ENCODE results near the gene VPS9D1.

VPS9D1 gene, protein sequence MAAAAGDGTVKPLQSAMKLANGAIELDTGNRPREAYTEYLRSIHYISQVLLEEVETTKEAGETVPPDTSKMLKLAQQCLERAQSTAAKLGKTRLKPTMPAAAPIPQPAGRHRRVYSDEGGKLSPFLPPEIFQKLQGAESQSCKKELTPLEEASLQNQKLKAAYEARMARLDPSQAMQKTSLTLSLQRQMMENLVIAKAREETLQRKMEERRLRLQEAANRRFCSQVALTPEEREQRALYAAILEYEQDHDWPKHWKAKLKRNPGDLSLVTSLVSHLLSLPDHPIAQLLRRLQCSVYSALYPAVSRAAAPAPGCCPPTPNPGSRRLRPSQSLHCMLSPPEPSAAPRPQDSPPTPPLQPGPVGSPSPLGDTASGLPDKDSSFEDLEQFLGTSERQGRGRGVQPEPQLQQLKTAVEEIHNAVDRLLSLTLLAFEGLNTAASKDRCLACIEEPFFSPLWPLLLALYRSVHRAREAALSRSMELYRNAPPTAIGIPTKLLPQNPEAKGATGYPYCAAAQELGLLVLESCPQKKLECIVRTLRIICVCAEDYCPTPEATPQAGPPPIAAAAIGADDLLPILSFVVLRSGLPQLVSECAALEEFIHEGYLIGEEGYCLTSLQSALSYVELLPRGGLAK

DNA sequence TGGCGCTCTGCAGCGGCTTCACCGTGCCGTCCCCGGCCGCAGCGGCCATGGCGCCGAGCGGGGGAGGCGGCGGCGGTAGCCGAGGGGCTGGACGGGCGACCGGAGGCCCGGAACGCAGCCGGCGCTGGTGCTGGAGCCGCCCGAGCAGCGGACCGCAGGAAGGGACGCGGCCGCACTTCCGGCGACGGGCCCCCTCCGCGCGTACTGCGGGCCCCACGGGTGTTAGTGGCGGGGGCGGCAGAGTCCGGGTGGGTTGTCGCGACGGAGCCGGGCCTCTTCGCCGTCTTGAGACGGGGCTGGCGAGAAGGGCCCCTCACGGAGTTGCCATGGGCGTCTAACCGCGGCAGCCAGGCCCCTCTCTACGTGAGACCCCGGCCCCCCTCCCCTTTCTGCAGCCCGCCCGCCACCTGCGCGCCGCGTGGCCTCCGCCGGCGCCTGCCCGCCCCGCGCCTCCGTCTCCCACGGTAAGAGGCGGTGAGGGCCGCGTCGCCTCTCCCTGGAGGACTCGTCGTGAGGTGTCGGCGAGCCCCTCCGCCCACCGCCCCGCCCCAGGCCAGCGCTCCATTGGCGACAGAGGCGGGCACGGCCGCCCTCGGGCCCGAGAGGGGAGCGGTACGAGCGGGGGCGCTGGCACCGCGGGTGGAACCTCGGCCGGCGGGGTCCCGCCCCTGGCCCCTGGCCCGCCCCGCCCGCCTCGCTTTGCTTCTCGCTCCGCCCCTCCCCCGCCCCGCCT, at the start of gene VPS9D1, which contains the start of gene ZNF276:
TSS of gene VPS9D1 (minus strand) at position 86 of the 733 bp plus-strand sequence. CDS start at position 49, 37 bp downstream.
TSS of gene ZNF276 (plus strand) at position 725 of the 733 bp plus-strand sequence. CDS start 104 bp downstream, outside the sequence.
- no peaks in the 10 kb centered on the region for H4K20me1 ChIP-seq (ENCODE audit: insufficient read depth)
- H3K9ac ChIP-seq: peak within 1 kb of the TSS; percentile 71
- peak within 1 kb of the TSS; percentile 75 for H3K27ac ChIP-seq
- no peaks in the 10 kb centered on the region for H3K27me3 ChIP-seq (ENCODE audit: insufficient read depth, low read depth)
- H3K4me3 ChIP-seq (IDR thresholded peaks at IDR 0.05; ENCODE audit: insufficient read depth, low read depth, low read length): no peak within 1 kb of the TSS
- peak within 1 kb of the TSS; percentile 90 for H3K4me2 ChIP-seq
- H3K79me2 ChIP-seq (ENCODE audit: insufficient read depth, low read depth): peaks cover 27% of the 10 kb centered on the region
- no peaks in the 10 kb centered on the region for H3K36me3 ChIP-seq (ENCODE audit: insufficient read depth)
- H3K4me1 ChIP-seq (ENCODE audit: low read depth, poor library complexity, severe bottlenecking): peaks cover 31% of the 10 kb centered on the region
- TF ChIP-seq, protein P1, sequence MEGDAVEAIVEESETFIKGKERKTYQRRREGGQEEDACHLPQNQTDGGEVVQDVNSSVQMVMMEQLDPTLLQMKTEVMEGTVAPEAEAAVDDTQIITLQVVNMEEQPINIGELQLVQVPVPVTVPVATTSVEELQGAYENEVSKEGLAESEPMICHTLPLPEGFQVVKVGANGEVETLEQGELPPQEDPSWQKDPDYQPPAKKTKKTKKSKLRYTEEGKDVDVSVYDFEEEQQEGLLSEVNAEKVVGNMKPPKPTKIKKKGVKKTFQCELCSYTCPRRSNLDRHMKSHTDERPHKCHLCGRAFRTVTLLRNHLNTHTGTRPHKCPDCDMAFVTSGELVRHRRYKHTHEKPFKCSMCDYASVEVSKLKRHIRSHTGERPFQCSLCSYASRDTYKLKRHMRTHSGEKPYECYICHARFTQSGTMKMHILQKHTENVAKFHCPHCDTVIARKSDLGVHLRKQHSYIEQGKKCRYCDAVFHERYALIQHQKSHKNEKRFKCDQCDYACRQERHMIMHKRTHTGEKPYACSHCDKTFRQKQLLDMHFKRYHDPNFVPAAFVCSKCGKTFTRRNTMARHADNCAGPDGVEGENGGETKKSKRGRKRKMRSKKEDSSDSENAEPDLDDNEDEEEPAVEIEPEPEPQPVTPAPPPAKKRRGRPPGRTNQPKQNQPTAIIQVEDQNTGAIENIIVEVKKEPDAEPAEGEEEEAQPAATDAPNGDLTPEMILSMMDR (conservative IDR thresholded peaks at IDR 0.05; ENCODE audit: low read depth, low read length): no peak
- H2AFZ ChIP-seq (ENCODE audit: low read depth): peak within 1 kb of the TSS; percentile 22

DNA sequence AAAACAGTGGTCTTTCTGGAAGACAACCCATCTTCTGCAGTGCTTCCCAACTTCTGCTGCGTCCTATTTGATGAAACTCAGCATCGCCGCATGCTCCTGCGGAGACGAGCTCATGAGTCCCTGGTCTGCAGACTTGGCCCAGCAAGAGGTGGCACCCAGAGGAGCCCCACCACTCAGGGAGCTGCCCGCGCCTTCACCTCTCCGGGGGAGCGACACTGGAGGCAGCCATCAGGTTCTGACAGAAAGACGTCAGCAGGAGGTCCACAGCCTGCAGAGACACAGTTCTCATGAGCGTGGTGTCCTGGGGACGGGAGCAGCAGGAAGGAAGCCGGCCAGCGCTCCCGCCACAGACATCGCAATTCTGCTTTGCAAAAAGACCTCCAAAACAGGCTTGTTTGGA, 49.7 kb upstream of the VPS9D1 start:
- Histone ChIP-seq H3K27me3 (ENCODE audit: insufficient read depth, low read depth) (no peaks in the 10 kb centered on the region), H3K79me2 (ENCODE audit: insufficient read depth, low read depth) (no peaks in the 10 kb centered on the region), H2AFZ (ENCODE audit: low read depth) (no peak overlapping the region), H3K4me1 (ENCODE audit: low read depth, poor library complexity, severe bottlenecking) (peaks cover 39% of the 10 kb centered on the region), H4K20me1 (ENCODE audit: insufficient read depth) (no peaks in the 10 kb centered on the region), H3K4me3 (IDR thresholded peaks at IDR 0.05; ENCODE audit: insufficient read depth, low read depth, low read length) (no peak overlapping the region), H3K27ac (no peak overlapping the region), H3K4me2 (no peak overlapping the region), H3K9ac (no peak overlapping the region), H3K36me3 (ENCODE audit: insufficient read depth) (peaks cover 11% of the 10 kb centered on the region)
- TF ChIP-seq, protein P1 (conservative IDR thresholded peaks at IDR 0.05; ENCODE audit: low read depth, low read length): no peak

DNA sequence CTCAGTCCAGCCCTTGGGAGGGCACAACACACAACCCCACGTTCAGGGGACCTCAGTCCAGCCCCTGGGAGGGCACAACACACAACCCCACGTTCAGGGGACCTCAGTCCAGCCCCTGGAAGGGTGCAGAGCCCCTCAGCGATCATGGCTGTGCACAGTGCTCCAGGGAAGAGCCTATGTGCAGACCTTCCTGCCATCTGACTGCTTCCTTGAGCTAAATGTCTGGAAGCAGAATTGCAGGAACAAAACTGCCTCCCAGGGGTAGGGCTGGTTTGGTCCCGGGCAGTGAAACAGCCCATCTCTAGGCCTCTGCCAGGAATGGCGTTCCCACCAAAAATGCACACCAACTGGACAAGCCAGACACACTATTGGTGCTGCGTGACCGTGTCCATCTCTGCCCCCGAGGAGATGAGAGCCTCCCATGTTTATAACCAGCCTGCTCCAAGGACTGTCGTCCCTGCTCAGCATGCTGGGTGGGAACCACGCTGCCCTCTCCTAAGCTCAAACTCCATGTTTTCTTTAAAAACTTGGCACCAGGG, 44.7 kb upstream of the VPS9D1 start:
- TF ChIP-seq, protein P1 (conservative IDR thresholded peaks at IDR 0.05; ENCODE audit: low read depth, low read length): no peak
- H3K4me1 ChIP-seq (ENCODE audit: low read depth, poor library complexity, severe bottlenecking): peaks cover 80% of the 10 kb centered on the region
- peak overlapping the region; percentile 93 for H3K4me2 ChIP-seq
- H4K20me1 ChIP-seq (ENCODE audit: insufficient read depth): no peaks in the 10 kb centered on the region
- H3K36me3 ChIP-seq (ENCODE audit: insufficient read depth): peaks cover 8% of the 10 kb centered on the region; the same call in 1 of the 2 replicates
- H2AFZ ChIP-seq (ENCODE audit: low read depth): 0 out of 2 replicates have a peak overlapping the region, but pooled peaks have one; percentile 16
- H3K79me2 ChIP-seq (ENCODE audit: insufficient read depth, low read depth): peaks cover 9% of the 10 kb centered on the region; the same call in 1 of the 2 replicates
- H3K9ac ChIP-seq: peak overlapping the region; percentile 46; the same call in 1 of the 2 replicates
- peak overlapping the region; percentile 90 for H3K27ac ChIP-seq
- no peaks in the 10 kb centered on the region for H3K27me3 ChIP-seq (ENCODE audit: insufficient read depth, low read depth)
- H3K4me3 ChIP-seq (IDR thresholded peaks at IDR 0.05; ENCODE audit: insufficient read depth, low read depth, low read length): no peak overlapping the region

DNA sequence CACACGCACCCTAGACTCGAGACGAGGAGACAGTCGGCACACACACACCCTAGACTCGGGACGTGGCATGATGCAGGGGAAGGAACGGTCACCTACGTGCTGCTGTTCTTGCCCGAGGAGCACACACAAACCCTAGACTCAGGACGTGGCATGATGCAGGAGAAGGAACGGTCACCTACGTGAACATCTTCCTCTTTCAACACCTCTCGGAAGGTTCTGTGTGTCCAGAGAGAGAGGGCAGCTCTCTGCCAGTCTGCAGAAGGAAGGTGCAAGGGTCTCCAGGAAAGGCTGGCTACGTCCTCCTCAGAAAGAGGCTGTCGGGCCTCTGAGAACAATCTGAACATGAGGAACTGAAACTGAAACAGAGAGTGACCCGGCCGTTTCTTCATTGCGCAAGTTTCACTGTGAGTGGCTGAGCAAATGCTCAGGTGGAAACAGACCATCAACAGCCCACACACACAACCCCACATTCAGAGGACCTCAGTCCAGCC, 44.1 kb upstream of the VPS9D1 start:
- TF ChIP-seq, protein P1 (conservative IDR thresholded peaks at IDR 0.05; ENCODE audit: low read depth, low read length): no peak
- Histone ChIP-seq H3K27ac (peak overlapping the region; percentile 90), H3K27me3 (ENCODE audit: insufficient read depth, low read depth) (no peaks in the 10 kb centered on the region), H3K36me3 (ENCODE audit: insufficient read depth) (peaks cover 6% of the 10 kb centered on the region; the same call in 1 of the 2 replicates), H3K79me2 (ENCODE audit: insufficient read depth, low read depth) (peaks cover 12% of the 10 kb centered on the region; the same call in 1 of the 2 replicates), H3K4me2 (peak overlapping the region; percentile 93), H4K20me1 (ENCODE audit: insufficient read depth) (no peaks in the 10 kb centered on the region), H2AFZ (ENCODE audit: low read depth) (0 out of 2 replicates have a peak overlapping the region, but pooled peaks have one; percentile 8), H3K4me1 (ENCODE audit: low read depth, poor library complexity, severe bottlenecking) (peaks cover 80% of the 10 kb centered on the region), H3K9ac (peak overlapping the region; percentile 46; the same call in 1 of the 2 replicates), H3K4me3 (IDR thresholded peaks at IDR 0.05; ENCODE audit: insufficient read depth, low read depth, low read length) (no peak overlapping the region)

Data from KMS-11 (cell line).